Fibroblast of the aortic adventitia (primary cell): ENCODE results near the gene SNX8. TPM values are rescaled to one million over a fixed set of nuclear protein-coding genes. Genes with fewer than 3 reads are reported as not detected.

Experiments used
- DNase-seq: peaks from one replicate; pipeline ENCODE4 v3.0.0-alpha.2; 2010; ENCODE audit warnings: low read depth
- H3K4me3 ChIP-seq: 2 replicates; pipeline ENCODE4 v1.5.1; 2011; ENCODE audit warnings: low read depth, mild to moderate bottlenecking, control low read depth, low read length, moderate library complexity
- CTCF ChIP-seq: IDR thresholded peaks from 2 replicates; pipeline ENCODE4 v1.5.1; 2011; ENCODE audit warnings: mild to moderate bottlenecking, low read length, control low read depth, inconsistent platforms; ENCODE audit not compliant: insufficient read depth
- total RNA-seq: library from RNA; depleted of rRNA; stranded (reverse); fragments of >200 nt; gene quantifications from 2 replicates; pipeline ENCODE4 v1.2.3, GENCODE V29; 2012; ENCODE audit warnings: low replicate concordance

SNX8 gene
- total RNA-seq, 1 donor: 19.4 TPM

GRCh38 chr7:2280424-2280823 lies 33.8 kb downstream of the SNX8 start:
- no peak overlapping the region for H3K4me3 ChIP-seq
- no peak for DNase-seq
- TF ChIP-seq CTCF: no peak

GRCh38 chr7:2279896-2280295 lies 34.3 kb downstream of the SNX8 start:
- DNase-seq: peak; percentile 19
- no peak overlapping the region for H3K4me3 ChIP-seq
- no peak for TF ChIP-seq CTCF

GRCh38 chr7:2278026-2278425 lies 36.2 kb downstream of the SNX8 start:
- TF ChIP-seq CTCF: no peak
- DNase-seq: no peak
- H3K4me3 ChIP-seq: no peak overlapping the region

- DNase-seq: no peak
- TF ChIP-seq CTCF: no peak
- no peak overlapping the region for H3K4me3 ChIP-seq
Observed at GRCh38 chr7:2276107-2276506, 38.1 kb downstream of the SNX8 start.

GRCh38 chr7:2275101-2275500 lies 39.1 kb downstream of the SNX8 start:
- DNase-seq: no peak
- H3K4me3 ChIP-seq: no peak overlapping the region
- TF ChIP-seq CTCF: no peak

GRCh38 chr7:2274666-2275065 lies 39.6 kb downstream of the SNX8 start:
- TF ChIP-seq CTCF: no peak

GRCh38 chr7:2273866-2274265 lies 40.4 kb downstream of the SNX8 start:
- DNase-seq: no peak
- no peak overlapping the region for H3K4me3 ChIP-seq
- TF ChIP-seq CTCF: no peak

More at GRCh38 chr7:2274666-2275065, 39.6 kb downstream of the SNX8 start:
- DNase-seq: no peak
- H3K4me3 ChIP-seq: no peak overlapping the region
